Choroid plexus epithelial cell (primary cell): ENCODE results near the gene SOX1.

ENCODE experiments used
- DNase-seq: peaks from one replicate; pipeline ENCODE4 v3.0.0-alpha.2; 2010; ENCODE audit warnings: low read depth
- H3K4me3 ChIP-seq: 2 replicates; pipeline ENCODE4 v1.5.1; 2011; ENCODE audit warnings: low read depth, mild to moderate bottlenecking, control low read depth, low read length, moderate library complexity
- CTCF ChIP-seq: conservative IDR thresholded peaks from 2 replicates; pipeline ENCODE4 v1.5.1; 2011; ENCODE audit warnings: low read depth, mild to moderate bottlenecking, control low read depth, inconsistent platforms, low read length, moderate library complexity

SOX1 gene

GRCh38 chr13:112105244-112105681 lies 38.3 kb downstream of the SOX1 start:
- no peak for TF ChIP-seq CTCF
- no peak overlapping the region for H3K4me3 ChIP-seq
- DNase-seq: no peak

GRCh38 chr13:112105892-112106291 lies 38.9 kb downstream of the SOX1 start:
- no peak overlapping the region for H3K4me3 ChIP-seq
- DNase-seq: no peak
- TF ChIP-seq CTCF: no peak

GRCh38 chr13:112106478-112107141 lies 39.7 kb downstream of the SOX1 start:
- no peak for DNase-seq
- no peak overlapping the region for H3K4me3 ChIP-seq
- TF ChIP-seq CTCF: no peak

GRCh38 chr13:112107289-112107688 lies 40.3 kb downstream of the SOX1 start:
- no peak overlapping the region for H3K4me3 ChIP-seq
- no peak for DNase-seq
- TF ChIP-seq CTCF: no peak

GRCh38 chr13:112110479-112110878 lies 43.5 kb downstream of the SOX1 start:
- DNase-seq: no peak
- no peak for TF ChIP-seq CTCF
- no peak overlapping the region for H3K4me3 ChIP-seq

GRCh38 chr13:112111239-112111857 lies 44.4 kb downstream of the SOX1 start:
- H3K4me3 ChIP-seq: no peak overlapping the region
- no peak for DNase-seq
- no peak for TF ChIP-seq CTCF

GRCh38 chr13:112112534-112113276 lies 45.8 kb downstream of the SOX1 start:
- DNase-seq: no peak
- no peak for TF ChIP-seq CTCF
- H3K4me3 ChIP-seq: no peak overlapping the region
